ENCODE data around the gene CACNA1G.

DNA sequence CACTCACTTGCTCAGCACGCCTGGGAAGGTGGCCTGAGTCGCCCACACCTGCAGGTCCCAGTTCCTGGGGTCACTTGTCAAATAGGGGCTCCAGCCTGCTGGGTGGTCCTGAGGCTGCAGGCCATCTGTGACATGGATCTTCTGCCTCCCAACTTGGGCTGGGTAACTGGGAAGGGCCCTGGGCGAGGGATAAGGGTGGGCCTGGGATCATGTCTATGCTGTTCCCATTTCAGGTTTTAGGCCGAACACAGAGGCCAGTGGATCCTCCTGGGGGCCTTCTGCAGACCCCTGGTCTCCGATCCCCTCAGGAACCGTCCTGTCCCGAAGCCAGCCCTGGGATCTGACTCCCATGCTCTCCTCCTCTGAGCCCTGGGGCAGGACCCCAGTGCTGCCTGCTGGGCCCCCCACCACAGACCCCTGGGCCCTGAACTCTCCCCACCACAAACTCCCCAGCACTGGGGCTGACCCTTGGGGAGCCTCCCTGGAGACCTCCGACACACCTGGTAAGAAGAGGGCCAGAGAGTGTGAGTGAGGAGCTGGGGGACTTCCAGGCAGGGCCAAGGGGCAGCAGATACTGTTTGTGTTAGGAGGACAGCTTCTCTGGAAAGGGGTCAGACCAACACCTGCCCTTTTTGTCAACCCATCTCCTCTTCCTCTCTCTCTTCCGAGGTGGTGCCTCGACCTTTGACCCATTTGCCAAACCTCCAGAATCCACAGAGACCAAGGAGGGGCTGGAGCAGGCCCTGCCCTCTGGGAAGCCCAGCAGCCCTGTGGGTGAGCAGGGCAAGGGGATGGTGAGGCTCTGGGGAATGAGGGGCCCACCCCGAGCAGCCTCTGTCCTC is 19.7 kb upstream of the CACNA1G start:
- TF ChIP-seq POLR2AphosphoS5 (IDR thresholded peaks at IDR 0.05) (no peak), EZH2 (IDR thresholded peaks at IDR 0.05; ENCODE audit: borderline replicate concordance, insufficient read depth, low read length, poor library complexity, severe bottlenecking) (no peak), RAD21 (conservative IDR thresholded peaks at IDR 0.05) (no peak), EP300 (conservative IDR thresholded peaks at IDR 0.05; ENCODE audit: poor library complexity, severe bottlenecking) (no peak), TAF1 (IDR thresholded peaks at IDR 0.05; ENCODE audit: low read depth) (no peak), SMC3 (conservative IDR thresholded peaks at IDR 0.05; ENCODE audit: poor library complexity) (no peak), MXI1 (conservative IDR thresholded peaks at IDR 0.05; ENCODE audit: poor library complexity, severe bottlenecking) (no peak)
- TF ChIP-seq, protein P1, sequence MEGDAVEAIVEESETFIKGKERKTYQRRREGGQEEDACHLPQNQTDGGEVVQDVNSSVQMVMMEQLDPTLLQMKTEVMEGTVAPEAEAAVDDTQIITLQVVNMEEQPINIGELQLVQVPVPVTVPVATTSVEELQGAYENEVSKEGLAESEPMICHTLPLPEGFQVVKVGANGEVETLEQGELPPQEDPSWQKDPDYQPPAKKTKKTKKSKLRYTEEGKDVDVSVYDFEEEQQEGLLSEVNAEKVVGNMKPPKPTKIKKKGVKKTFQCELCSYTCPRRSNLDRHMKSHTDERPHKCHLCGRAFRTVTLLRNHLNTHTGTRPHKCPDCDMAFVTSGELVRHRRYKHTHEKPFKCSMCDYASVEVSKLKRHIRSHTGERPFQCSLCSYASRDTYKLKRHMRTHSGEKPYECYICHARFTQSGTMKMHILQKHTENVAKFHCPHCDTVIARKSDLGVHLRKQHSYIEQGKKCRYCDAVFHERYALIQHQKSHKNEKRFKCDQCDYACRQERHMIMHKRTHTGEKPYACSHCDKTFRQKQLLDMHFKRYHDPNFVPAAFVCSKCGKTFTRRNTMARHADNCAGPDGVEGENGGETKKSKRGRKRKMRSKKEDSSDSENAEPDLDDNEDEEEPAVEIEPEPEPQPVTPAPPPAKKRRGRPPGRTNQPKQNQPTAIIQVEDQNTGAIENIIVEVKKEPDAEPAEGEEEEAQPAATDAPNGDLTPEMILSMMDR (IDR thresholded peaks at IDR 0.05; ENCODE audit: poor library complexity, severe bottlenecking), result no peak
- TF ChIP-seq, protein P2, sequence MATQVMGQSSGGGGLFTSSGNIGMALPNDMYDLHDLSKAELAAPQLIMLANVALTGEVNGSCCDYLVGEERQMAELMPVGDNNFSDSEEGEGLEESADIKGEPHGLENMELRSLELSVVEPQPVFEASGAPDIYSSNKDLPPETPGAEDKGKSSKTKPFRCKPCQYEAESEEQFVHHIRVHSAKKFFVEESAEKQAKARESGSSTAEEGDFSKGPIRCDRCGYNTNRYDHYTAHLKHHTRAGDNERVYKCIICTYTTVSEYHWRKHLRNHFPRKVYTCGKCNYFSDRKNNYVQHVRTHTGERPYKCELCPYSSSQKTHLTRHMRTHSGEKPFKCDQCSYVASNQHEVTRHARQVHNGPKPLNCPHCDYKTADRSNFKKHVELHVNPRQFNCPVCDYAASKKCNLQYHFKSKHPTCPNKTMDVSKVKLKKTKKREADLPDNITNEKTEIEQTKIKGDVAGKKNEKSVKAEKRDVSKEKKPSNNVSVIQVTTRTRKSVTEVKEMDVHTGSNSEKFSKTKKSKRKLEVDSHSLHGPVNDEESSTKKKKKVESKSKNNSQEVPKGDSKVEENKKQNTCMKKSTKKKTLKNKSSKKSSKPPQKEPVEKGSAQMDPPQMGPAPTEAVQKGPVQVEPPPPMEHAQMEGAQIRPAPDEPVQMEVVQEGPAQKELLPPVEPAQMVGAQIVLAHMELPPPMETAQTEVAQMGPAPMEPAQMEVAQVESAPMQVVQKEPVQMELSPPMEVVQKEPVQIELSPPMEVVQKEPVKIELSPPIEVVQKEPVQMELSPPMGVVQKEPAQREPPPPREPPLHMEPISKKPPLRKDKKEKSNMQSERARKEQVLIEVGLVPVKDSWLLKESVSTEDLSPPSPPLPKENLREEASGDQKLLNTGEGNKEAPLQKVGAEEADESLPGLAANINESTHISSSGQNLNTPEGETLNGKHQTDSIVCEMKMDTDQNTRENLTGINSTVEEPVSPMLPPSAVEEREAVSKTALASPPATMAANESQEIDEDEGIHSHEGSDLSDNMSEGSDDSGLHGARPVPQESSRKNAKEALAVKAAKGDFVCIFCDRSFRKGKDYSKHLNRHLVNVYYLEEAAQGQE (IDR thresholded peaks at IDR 0.05; ENCODE audit: borderline replicate concordance), result no peak

Data from neural cell (in vitro differentiated cells).